GM19328 (cell line): ENCODE data around the gene SPTSSB.

ENCODE experiments used
- ATAC-seq: cut with Tn5 transposase; IDR thresholded peaks from one replicate; pipeline ENCODE4 v1.9.1; 2021; ENCODE audit warnings: mild to moderate bottlenecking, moderate library complexity; ENCODE audit not compliant: unreplicated experiment

Gene SPTSSB

GRCh38 chr3:161393310-161393709 lies 22.0 kb upstream of the SPTSSB start:
- no peak for ATAC-seq

- ATAC-seq, result no peak
Measured at GRCh38 chr3:161392853-161393252, 21.5 kb upstream of the SPTSSB start.

GRCh38 chr3:161390200-161390599 lies 18.9 kb upstream of the SPTSSB start:
- ATAC-seq, result no peak

GRCh38 chr3:161389445-161390035 lies 18.2 kb upstream of the SPTSSB start:
- no peak for ATAC-seq

GRCh38 chr3:161388855-161389254 lies 17.5 kb upstream of the SPTSSB start:
- ATAC-seq, result no peak

GRCh38 chr3:161386991-161387770 lies 15.9 kb upstream of the SPTSSB start:
- no peak for ATAC-seq

- ATAC-seq, result peak; percentile 42
Measured at GRCh38 chr3:161372321-161373260, 1.3 kb upstream of the SPTSSB start.

GRCh38 chr3:161369531-161369930 lies 1.8 kb downstream of the SPTSSB start:
- ATAC-seq, result no peak

GRCh38 chr3:161366094-161366493 lies 5.2 kb downstream of the SPTSSB start:
- no peak for ATAC-seq

GRCh38 chr3:161358488-161358887 lies 12.8 kb downstream of the SPTSSB start:
- no peak for ATAC-seq

- ATAC-seq, result no peak
Measured at GRCh38 chr3:161356287-161356686, 15.0 kb downstream of the SPTSSB start.

- no peak for ATAC-seq
Measured at GRCh38 chr3:161355508-161355907, 15.8 kb downstream of the SPTSSB start.

- no peak for ATAC-seq
Measured at GRCh38 chr3:161354554-161354953, 16.8 kb downstream of the SPTSSB start.

GRCh38 chr3:161351330-161351729 lies 20.0 kb downstream of the SPTSSB start:
- no peak for ATAC-seq

- no peak for ATAC-seq
Measured at GRCh38 chr3:161350916-161351315, 20.4 kb downstream of the SPTSSB start.

GRCh38 chr3:161349529-161350312 lies 21.6 kb downstream of the SPTSSB start:
- ATAC-seq, result no peak

- no peak for ATAC-seq
Measured at GRCh38 chr3:161348796-161349400, 22.4 kb downstream of the SPTSSB start.

GRCh38 chr3:161347726-161348125 lies 23.6 kb downstream of the SPTSSB start:
- ATAC-seq, result no peak

GRCh38 chr3:161345023-161345422 lies 26.3 kb downstream of the SPTSSB start:
- no peak for ATAC-seq

- ATAC-seq, result no peak
Measured at GRCh38 chr3:161343986-161344385, 27.3 kb downstream of the SPTSSB start.
